HG02870 (cell line): ENCODE results near the gene NEK2.
A peak's percentile ranks its signal among the peaks of the same experiment; 100 is the strongest.
"Not testable (repeated sequence)": the region's sequence is repeated elsewhere in the genome, so short reads cannot be mapped to it uniquely, and the experiment has no call there.

ENCODE experiments used
- ATAC-seq: cut with Tn5 transposase; IDR thresholded peaks from one replicate; pipeline ENCODE4 v1.9.1; 2021; ENCODE audit warnings: mild to moderate bottlenecking, moderate library complexity; ENCODE audit not compliant: unreplicated experiment

The NEK2 gene

DNA sequence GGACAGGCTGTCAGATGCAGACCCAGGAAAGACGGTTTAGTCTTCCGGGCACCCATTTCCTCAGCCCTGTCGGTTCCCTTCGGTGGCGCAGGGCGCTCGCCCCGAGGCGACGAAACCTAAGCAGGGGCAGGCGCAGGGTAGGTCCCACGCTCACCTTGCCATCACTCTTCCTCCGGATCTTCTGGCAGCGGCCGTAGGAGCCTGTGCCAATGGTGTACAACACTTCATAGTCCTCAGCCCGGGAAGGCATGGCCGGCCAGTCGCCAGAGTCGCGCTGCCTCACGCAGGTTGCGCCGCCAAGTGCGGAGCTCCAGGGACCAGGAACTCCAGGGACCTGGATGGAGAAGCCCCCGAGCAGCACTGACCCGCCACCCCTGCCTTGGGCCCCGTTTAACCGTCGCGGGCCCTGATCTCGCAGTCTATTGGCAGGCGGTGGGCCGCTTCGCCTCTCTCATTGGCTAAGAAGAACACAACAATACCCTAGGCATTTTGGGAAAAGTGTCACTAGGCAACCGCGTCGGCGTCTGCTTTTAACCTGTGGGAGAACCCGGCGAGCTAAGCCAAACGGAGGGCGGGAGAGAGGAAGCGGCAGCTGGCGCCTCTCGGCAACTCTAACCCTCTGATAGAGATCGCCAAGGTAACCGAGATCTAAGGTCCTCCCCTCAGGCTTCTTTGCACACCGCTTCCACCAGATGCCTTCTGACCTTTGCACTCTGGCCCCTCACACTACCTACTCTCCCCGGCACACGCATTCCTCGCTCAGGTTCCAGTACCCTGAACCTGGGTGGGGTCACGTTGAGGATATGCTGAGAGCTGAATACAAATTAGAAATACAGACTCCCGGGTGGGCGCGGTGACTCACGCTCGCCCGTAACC is at the start of gene NEK2:
NEK2 (minus strand) TSS at position 392 of the 876 bp plus-strand sequence; CDS start at position 250, 142 bp downstream.
- ATAC-seq, result peak; percentile 94

DNA sequence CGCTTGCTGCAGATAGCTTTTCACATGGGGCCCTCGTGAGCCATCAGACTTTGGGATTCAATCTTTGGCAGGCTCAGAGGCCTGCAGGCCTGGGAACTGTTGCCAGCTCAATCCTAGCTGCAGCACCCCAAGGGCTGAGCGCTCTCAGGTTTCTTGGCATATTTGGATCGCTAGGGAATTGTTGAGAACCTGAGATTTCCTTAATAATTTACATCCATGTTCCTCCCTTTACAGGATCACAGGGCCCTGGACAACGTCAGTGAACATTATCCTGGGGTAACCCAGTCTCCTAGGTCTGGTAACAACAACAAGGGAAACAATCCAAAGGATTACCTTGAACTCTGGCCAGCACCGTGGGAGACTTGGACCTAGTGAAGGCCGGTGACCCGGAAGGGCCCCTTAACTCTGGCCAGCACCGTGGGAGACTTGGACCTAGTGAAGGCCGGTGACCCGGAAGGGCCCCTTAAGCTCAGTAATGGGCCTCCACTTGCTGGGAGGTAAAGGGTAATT is 49.3 kb upstream of the NEK2 start:
- ATAC-seq, result no peak

DNA sequence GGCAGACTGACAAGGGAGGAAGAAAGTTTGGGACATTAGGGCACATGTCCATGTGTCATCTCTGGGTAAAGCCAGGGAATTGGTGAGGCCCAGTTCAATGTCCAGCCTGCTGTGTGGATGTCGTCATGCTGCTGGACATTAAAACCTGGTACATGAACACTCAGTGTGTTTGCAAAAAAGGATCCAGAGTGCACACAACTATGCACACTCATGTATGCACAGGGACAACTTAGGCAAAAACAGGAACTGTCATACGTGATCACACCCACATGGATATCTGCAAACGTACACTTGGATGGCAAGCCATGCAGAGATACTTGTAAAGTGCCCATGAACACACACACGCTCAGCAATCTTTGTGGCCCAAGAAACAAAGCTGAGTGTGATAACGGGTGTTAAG is 47.9 kb upstream of the NEK2 start:
- no peak for ATAC-seq

DNA sequence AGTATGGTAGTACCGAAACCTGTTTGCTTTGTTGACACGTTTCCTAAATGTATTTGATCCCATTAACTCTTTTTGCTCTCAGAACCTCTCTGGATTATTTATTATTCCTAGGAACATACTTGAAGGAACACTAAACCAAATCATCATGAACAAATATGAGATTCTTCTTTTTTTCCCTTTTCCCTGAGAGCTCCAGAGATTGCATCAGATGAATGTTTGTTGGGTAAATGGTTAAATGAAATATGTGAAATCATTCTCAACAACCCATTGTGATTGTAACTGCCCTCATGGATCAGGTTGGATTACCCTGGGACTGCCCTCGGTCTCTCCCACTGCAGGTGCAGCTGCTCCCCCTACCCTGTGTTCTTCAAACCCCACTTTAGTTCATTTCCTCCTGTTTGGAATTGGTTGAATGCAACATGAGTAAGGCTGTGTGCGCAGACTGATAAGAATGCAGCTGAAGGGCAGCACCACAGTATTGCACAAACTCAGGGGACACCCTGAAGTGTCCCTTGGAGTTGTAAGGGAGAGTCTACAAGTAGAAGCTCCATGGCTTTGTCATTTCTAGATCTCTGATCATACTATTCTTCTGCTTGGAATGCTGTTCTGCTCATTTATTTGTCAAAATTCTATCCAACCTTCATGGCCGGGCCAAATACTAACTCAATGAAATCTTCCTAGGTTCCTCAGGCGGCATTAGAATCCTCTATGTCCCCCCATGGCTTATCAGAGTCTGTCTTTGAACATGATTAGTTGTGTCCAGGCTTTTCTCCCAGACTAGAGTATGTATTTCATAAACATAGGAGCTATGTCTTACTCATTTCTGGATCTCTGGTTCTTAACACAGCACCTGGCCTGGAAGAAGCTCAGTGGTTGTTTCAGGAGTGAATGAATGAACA is 47.1 kb upstream of the NEK2 start:
- no peak for ATAC-seq

DNA sequence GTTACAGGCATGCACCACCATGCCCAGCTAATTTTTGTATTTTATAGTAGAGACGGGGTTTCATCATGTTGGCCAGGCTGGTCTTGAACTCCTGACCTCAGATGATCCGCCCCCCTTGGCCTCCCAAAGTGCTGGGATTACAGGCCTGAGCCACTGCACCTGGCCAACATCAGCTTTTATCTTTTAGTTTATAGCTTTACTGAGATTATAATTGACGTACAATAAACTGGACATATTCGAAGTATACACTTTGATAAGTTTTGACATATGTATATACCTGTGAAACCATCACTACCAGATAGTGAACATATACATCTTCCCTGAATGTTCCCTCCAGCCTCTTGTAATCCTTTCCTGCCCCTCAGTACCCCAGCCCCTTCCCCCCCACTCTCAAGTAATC is 41.1 kb upstream of the NEK2 start:
- ATAC-seq, result not testable (repeated sequence)

DNA sequence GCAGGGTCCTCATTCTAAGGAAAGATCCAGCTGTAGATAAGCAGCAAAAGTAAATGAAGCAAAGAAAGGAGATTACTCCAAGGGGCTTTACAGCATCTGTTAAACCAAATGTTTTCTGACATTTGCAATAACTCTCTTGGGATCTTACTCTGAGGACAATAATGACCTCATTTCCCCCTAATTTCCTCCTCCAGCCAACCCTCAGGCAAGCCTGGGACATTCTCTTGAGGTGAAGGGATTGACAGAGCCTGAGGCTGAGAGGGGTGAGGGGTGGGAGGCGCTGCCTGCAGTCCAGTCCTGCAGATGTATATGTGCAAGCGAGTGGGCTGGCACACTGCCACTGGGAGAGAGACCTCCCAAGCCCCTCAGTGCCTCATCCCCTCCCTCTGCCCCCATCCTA is 40.5 kb upstream of the NEK2 start:
- no peak for ATAC-seq

DNA sequence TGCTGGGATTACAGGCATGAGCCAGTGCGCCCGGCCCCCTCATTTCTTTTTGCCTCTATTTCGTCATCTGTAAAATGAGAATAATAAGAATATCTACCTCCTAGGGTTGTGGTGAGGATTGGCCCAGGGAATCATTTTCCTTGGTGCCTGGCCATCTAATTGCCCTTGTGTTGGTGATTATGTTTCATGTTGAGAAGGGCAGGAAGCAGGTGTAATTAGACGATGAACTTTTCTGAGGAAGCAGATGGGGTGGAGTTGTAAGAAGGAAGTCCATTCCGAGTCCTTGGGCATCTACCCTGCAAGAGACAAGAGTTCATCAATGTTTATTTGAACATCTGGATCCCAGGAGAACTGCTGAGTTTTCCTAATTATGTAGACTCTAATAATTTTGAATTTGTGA is 38.7 kb upstream of the NEK2 start:
- no peak for ATAC-seq

DNA sequence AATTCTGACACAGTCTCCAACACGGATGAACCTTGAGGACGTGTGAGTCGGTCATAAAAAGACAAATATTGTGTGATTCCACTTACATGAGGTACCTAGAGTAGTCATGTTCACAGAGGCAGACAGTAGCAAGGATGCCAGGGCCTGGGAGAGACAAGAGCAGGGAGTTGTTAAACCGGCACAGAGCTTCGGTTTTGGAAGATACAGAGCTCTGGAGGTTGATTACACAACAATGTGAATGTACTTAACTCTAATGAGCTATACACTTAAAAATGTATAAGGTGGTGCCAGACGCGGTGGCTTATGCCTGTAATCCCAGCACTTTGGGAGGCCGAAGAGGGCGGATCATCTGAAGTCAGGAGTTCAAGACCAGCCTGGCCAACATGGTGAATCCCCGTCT is 37.8 kb upstream of the NEK2 start:
- ATAC-seq, result no peak

DNA sequence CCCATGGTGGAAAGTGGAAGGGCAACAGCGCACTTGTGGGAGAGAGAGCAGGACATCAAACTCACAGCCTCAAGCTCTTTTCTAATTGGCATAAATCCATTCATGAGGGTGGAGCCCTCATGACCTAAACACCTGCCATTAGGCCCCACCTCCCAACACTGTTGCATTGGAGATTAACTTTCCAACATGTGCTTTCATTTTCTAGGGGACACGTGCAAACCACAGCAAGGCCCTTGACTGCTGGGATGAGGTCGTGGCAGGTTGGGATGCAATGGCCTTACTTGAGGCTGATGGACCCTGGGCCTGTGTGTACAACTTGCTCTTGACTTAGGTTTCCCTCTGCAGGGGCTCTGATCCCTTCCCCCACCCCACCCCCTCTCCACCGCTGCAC is 35.9 kb upstream of the NEK2 start:
- ATAC-seq, result no peak

DNA sequence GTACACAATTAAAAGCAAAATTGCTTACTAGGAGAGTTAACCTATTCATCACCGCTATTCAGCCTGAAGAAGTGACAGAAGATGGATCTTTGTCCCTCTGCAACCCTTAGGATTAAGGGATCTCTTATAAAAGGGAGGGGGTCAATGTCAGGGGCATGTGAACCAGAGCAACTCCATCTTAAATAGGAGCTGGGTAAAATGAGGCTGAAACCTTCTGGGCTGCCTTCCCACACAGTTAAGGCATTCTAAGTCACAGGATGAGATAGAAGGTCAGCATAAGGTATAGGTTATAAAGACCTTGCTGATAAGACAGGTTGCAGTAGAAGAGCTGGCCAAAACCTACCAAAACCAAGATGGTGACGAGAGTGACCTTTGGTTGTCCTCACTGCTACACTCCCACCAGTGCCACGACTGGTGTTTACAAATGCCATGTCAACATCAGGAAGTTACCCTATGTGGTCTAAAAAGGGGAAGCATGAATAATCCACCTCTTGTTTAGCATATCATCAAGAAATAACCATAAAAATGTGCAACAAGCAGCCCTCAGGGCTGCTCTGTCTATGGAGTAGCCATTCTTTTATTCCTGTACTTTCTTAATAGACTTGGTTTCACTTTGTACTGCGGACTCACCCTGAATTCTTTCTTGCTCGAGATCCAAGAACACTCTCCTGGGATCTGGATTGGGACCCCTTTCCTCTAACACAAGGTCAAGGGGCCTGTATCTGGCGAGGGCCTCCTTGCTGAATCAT is 35.3 kb upstream of the NEK2 start:
- ATAC-seq, result no peak

DNA sequence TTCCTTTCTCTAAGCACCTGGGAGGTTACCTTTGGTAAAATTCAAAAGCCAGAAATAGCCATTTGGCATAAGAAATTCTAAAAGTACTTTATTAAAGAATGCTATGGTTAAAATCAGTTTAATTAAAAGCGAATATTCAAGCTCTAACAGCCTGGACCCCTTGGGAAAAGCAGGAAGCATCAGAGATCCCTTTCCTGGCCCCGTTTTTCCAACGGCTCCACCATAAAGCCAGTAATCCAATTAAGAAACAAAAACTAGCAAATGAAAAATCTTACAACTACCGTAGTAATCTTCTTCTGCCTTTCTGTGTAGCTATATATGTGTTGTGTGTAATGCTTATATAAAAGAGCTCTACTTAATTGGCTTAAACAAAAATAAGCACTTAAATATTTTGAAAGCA is 33.5 kb upstream of the NEK2 start:
- ATAC-seq, result no peak

DNA sequence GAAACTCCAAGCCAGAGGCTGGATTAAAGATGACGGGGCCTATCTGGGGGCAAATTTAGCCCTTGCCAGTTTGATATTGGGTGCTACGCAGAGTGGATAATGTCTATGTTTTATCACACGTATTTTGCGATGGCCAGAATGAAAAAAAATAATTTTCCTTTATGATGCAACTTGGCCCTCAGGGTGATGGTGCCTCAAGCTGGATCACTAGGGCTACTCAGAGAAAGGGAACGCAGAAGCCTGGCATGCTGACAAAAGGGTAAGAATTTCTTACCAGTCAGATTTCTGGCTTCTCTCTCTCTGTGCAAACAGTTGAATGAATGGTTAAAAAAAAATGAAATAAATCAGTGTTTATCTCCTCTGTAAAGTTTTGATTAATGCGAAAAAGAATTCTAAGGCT is 32.6 kb upstream of the NEK2 start:
- ATAC-seq, result no peak

DNA sequence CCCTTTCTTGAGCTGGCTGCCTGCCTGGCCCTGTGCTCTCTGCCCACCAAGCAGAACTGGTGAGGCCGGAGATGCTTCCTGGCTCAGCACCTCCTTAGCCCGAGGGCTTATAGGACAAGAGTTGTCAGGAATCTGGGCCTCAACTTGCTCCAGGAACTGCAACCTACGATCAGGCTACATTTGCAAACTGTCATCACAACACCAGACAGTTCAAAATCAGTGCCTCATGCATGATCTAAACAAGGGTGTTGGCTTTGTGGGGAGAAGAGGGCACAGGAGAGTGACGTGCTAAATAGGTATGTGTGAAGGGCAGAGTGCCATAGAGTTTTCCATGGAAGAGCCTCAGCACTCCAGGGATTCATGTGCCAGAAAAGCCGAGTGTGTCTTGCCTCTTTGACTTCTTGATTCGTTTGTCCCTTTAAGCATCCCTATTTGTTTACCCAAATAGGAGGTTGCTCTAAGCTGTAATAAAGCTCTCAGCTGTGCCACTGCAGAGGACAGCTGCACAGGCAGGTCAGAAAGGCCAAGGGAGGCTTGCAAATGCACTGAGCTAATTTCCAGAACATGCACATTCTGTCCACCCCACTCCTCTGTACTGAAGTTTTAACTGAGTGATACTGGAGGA is 30.2 kb upstream of the NEK2 start:
- ATAC-seq, result no peak

DNA sequence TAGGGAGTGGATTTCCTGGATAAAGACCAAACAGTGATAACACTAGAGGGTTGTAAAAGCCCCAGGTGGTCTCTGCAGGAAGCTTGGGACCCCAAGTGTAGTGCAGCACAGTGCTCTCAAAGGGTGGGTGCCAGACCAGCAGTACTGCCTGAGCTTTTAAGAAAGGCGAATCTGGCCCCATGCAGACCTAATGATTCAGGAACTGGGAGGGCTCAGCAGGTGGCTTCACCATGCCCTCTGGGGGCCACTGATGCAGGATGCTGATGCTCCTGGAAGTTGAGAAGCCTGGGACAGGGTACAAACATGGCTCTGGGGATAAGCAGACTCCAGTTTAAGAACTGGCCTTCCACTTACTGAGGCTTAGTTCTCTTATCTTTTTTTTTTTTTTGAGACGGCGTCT is 29.1 kb upstream of the NEK2 start:
- ATAC-seq, result no peak

DNA sequence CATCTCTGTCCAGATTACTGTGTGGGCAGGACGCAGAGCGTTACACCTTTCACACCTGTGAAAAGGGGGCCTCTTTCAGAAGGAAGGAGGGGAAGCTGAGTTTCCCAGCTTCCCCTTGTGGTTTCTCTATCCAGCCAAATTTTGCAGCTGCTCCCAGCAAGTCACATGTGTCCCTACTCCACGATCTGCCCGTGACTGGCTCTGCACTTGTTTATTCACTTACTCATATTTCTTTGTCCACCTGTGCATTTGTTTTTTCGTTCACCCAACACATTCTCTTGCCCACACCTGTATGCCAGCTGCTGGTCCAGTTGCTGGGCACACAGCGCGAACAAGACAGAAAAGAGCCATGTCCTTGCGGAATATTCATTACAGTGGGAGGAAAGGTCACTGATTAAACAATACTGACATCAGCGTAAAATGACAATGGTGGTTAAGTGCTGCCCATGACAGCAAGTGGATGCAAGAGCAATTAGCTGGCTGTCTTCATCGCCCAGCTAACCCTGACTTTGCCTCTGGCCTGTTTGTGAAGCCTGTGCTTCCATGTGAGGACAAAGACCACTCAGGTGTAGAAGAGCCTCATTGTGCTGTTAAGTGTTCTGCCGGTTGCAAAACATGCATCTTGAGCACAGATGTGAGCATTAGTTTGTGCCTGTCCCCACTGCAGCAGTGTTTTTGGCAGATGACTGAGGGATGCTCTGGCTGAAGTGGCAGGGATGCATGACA is 28.6 kb upstream of the NEK2 start:
- no peak for ATAC-seq

DNA sequence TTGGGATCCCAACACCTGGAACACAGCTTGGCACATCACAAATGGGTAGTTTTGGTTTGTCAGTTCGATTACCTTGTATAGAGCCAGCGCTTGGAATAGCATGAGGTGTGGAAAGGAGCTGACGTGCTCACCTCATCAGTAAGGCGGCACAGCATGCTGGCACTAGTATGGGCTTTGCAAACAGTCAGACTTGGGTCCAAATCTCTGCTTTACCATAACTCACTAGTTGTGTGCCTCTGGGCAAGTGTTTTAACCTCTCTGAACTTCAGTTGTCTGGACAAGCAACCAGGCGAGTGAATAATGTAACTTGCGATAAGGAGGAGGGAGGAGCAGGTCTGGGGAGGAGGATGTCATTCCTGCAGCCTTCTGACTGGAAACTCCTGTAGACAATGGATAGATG is 26.3 kb upstream of the NEK2 start:
- no peak for ATAC-seq

DNA sequence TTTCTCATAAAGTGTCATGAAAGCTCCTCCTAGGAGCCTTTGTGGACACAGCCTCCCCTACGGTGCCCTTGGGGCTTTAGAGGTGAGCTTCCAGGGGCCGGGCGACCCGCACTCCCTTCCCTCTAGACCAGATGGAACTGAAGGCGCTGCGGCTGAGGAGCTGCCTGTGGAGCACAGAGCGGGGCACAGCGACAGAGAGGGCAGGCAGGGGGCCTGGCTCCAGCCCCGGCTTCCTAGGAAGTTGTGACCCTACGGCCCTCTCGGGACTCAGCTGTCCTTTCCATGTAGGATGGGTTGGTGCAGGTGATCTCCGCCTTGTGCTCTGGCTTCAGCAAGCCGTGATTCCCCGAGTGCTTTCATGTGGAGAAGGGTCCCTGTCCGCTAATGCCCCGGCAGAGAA is 23.6 kb upstream of the NEK2 start:
- no peak for ATAC-seq

DNA sequence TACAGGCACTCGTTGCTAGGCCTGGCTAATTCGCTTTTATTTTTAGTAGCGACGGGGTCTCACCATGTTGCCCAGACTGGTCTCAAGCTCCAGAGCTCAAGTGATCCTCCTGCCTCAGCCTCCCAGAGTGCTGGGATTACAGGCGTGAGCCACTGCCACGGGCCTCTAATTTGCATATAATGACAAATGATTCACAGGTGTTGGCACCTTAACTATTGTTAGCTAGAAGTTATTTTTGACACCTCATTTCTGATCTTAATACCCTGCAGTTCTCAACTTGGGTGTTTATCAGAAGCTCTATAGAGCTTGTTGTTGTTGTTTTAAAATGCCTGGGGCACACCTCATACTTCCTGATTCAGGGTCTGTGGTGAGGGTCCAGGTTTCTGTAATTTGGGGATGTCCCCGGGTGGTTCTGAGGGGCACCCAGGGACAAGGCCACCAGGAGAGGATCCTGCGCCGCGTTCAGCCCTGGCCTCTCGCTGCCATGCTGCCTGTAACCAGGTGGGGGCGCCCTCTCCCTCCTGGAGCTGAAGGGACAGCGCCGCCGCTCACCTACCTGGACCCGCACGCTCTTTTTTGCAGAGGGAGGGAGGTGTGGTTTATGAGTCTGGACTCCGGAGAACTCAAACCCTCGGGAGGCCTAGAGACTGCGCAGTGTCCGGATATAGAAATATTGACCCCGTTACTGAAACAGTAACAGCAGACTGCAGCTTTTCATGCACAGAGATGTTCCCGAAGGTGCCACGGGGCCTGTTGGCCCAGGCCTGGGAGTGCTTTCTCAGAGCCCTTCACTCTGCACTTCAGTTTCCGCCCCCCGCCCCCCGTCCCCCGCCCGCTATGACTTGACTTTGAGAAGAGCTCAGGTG is 23.0 kb upstream of the NEK2 start:
- peak; percentile 56 for ATAC-seq

DNA sequence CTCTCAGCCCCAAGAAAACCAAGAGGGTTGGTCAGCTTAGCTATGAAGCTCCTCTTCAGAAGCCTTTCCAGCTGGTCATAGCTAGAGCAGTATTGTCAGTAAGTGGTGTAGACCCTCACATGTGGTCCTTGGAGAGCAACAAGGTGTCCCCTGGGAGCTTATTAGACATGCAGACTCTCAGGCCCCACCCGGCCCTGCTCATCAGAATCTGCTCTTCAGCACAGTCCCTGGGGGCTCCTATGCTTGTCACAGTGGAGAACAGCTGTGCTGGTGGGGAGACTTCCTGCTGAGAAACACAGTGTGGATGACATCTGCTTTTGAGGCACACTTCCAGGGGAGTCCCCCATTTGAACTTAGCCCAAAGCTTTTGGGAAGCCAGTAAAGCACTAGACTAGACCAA is 21.9 kb upstream of the NEK2 start:
- peak; percentile 38 for ATAC-seq
